ENCODE measurements around the gene ADCY2.

DNA sequence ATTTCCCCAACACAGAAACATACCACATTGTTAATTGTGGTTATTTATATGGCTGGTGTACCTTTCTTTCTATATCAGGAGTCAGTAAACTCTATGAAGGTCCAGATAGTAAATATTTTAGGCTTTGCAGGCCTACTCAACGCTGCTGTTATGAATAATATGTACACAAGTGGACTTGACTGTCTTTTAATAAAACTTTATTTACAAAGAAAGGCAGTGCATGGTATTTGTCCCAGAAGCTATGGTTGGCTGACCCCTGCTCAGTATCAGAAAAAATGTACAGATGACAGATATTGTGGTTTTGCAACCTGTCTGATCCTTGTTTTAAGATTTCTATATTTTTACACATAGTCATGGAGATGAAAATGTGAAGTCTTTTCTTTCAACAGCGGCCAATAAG lies 478.7 kb downstream of the ADCY2 start:
- TF ChIP-seq, protein P1, sequence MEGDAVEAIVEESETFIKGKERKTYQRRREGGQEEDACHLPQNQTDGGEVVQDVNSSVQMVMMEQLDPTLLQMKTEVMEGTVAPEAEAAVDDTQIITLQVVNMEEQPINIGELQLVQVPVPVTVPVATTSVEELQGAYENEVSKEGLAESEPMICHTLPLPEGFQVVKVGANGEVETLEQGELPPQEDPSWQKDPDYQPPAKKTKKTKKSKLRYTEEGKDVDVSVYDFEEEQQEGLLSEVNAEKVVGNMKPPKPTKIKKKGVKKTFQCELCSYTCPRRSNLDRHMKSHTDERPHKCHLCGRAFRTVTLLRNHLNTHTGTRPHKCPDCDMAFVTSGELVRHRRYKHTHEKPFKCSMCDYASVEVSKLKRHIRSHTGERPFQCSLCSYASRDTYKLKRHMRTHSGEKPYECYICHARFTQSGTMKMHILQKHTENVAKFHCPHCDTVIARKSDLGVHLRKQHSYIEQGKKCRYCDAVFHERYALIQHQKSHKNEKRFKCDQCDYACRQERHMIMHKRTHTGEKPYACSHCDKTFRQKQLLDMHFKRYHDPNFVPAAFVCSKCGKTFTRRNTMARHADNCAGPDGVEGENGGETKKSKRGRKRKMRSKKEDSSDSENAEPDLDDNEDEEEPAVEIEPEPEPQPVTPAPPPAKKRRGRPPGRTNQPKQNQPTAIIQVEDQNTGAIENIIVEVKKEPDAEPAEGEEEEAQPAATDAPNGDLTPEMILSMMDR (IDR thresholded peaks at IDR 0.05): no peak
- no peak for TF ChIP-seq POLR2AphosphoS5 (IDR thresholded peaks at IDR 0.05)
- no peak for TF ChIP-seq POLR2A (IDR thresholded peaks at IDR 0.05)

Data from prostate gland (tissue), 2 donors.